Stomach (tissue), 4 donors: ENCODE measurements around the gene RGS6.

Experiments
- CTCF ChIP-seq, 7 experiments: fragments of 450-650 bp in 4 of 7; fragments of 200-600 bp in 3 of 7; sonication (generic) in 3 of 7; IDR thresholded peaks; one replicate each; pipeline ENCODE4 v1.5.1; 2016 to 2019; ENCODE audit warnings: antibody characterized with exemption in 7 of 7, control low read depth in 2 of 7, mild to moderate bottlenecking in 1 of 7
- POLR2AphosphoS5 ChIP-seq, 3 donors: sonication (generic); formaldehyde crosslinking; IDR thresholded peaks; one replicate each; pipeline ENCODE4 v1.6.1; 2016; ENCODE audit warnings: antibody characterized with exemption in 3 of 3

- TF ChIP-seq CTCF (IDR thresholded peaks at IDR 0.05) (no peak), POLR2AphosphoS5 (IDR thresholded peaks at IDR 0.05) (no peak)
Observed at GRCh38 chr14:72480464-72481243, 548.4 kb downstream of the RGS6 start.
